Mesodermal cell (in vitro differentiated cells): Measurements from ENCODE around the gene CAPN9.
A peak's percentile ranks its signal among the peaks of the same experiment; 100 is the strongest.

Experiments
- H3K27ac ChIP-seq: 2 replicates; pipeline ENCODE4 v1.7.0; 2013; ENCODE audit warnings: mild to moderate bottlenecking, low read depth, low read length, moderate library complexity; ENCODE audit not compliant: severe bottlenecking
- H3K36me3 ChIP-seq: 2 replicates; pipeline ENCODE4 v1.7.1; 2013; ENCODE audit warnings: mild to moderate bottlenecking, low read length, moderate library complexity; ENCODE audit not compliant: control insufficient read depth, insufficient read depth
- H3K4me1 ChIP-seq: one replicate; pipeline ENCODE4 v1.7.1; 2013; ENCODE audit warnings: mild to moderate bottlenecking, low read length; ENCODE audit not compliant: insufficient read depth, control insufficient read depth, poor library complexity, severe bottlenecking
- H3K4me3 ChIP-seq: 2 replicates; pipeline ENCODE4 v1.7.0; 2013; ENCODE audit warnings: low read length, control low read depth, mild to moderate bottlenecking; ENCODE audit not compliant: insufficient read depth, poor library complexity, severe bottlenecking; ENCODE audit errors: extremely low read depth
- H3K9me3 ChIP-seq: 2 replicates; pipeline ENCODE4 v1.7.1; 2013; ENCODE audit warnings: mild to moderate bottlenecking, low read length, moderate library complexity; ENCODE audit not compliant: control insufficient read depth
- WGBS, 2 experiments: methylation state at CpG; one replicate each; pipeline ENCODE4 v1.1.5; 2013; ENCODE audit warnings: missing lambda C conversion rate in 2 of 2; ENCODE audit not compliant: insufficient coverage in 2 of 2; 5-methylcytosine and 5-hydroxymethylcytosine counted together

CAPN9 gene

DNA sequence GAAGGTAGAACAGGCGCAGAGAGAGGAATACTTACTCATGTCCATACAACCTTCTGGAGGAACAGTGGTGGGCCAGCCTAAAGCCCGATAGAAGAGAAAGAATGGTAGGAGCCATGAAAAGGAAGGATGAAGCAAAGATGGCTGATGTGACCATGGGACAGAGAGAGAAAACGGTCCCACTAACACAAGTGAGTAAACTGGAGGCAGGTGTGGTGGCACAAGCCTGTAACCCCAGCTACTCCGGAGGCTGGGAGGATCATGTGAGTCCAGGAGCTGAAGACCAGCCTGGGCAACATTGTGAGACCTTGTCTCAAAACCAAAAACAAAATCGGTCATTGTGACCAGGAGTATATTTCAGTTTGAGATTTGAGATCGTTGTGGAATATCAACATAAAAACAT is 71.7 kb downstream of the CAPN9 start:
- Histone ChIP-seq H3K4me1 (no peaks in the 10 kb centered on the region), H3K36me3 (no peaks in the 10 kb centered on the region), H3K9me3 (no peaks in the 10 kb centered on the region), H3K27ac (no peak overlapping the region), H3K4me3 (no peak overlapping the region)
- WGBS, 2 experiments, result 80 to 97% methylated on average over 2 to 3 of the region's 6 CpGs

DNA sequence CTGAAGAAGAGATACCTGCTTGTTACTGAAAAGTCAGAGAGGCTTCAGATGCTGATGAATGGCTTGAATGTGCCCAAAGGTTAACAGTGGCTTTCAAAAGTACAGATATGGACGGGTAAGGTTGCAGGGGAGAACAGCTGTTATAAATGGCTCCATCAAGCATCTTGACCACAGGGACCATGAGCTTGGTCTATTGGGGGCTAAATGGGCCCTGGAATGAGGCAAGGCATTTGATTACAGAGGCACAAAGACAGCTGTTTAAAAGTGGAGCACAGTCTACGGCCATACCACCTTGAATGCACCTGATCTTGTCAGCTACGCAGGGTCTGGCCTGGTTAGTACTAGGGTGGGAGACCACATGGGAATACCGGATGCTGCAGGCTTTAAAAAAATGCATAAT is 72.8 kb downstream of the CAPN9 start:
- H3K27ac ChIP-seq, result no peak overlapping the region
- H3K4me1 ChIP-seq, result peaks cover 4% of the 10 kb centered on the region
- no peaks in the 10 kb centered on the region for H3K9me3 ChIP-seq
- no peaks in the 10 kb centered on the region for H3K36me3 ChIP-seq
- no peak overlapping the region for H3K4me3 ChIP-seq
- WGBS, 2 experiments, result 94% methylated on average over 3 to 4 of the region's 4 CpGs

DNA sequence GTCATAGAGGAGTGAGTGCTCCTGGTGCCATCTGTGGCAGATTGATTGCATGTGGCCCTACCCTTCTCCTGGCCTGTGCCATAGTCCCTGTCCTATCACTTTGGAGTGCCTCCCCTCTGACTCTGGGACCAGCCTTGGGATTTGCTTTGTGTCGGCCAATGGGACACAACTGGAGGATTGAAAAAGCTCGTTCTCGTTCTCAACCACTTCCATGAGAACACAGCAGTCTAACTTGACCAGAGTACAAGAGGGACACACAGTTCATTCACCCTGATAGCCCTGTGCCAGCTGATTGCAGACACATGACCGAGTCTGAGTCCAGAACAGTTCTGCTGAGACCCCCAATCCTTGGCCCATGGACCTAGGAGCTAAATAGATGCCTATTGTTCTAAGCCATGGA is 73.4 kb downstream of the CAPN9 start:
- Histone ChIP-seq H3K9me3 (no peaks in the 10 kb centered on the region), H3K36me3 (no peaks in the 10 kb centered on the region), H3K27ac (no peak overlapping the region), H3K4me3 (no peak overlapping the region), H3K4me1 (peaks cover 10% of the 10 kb centered on the region)
- 85 to 88% methylated on average over 3 to 4 of the region's 4 CpGs for WGBS, 2 experiments

DNA sequence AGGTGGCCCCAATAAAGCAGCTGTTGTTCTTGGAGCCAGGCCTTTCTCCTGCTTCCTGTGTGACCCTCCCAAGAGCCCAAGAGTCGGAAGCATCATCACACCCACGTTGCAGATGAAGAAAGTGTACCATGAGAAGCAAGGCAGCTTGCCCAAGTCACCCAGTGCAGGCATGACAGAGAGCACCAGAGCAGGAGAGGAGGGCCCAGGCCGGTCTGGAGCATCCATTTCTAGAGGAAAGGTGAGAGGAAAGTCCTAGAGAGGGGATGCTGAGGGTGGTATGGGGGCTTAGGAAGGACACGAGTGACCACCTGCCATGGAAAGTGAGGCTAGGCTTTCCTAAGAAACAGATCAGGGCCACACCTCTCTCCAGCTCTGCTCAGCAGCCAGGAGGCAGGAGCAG is 74.2 kb downstream of the CAPN9 start:
- Histone ChIP-seq H3K36me3 (no peaks in the 10 kb centered on the region), H3K4me3 (no peak overlapping the region), H3K27ac (no peak overlapping the region), H3K4me1 (peaks cover 13% of the 10 kb centered on the region), H3K9me3 (no peaks in the 10 kb centered on the region)
- 91% methylated on average over 4 of the region's 4 CpGs for WGBS, 2 experiments

DNA sequence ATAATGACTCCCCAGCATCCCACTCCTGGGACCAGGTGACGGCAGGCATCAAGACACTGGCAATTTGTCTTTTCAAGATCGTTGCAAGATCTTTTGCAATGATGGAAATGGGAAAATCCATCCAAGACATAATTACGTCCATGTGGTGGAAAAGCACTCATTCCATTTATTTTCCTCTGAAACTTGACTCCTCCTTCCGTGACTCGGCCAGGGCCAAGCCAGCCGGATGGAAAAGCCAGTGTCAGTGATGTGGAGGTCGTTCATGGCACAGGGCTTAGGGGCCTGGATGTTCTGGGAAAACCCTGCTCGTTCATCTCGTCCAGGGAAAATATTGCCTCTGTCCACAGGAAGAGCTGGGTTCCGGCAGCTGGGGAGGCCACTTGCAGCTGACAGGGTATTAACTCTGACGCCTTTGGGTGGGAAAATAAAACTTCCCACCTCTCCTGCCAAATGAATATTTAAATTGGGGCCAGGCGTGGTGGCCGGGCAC is 74.9 kb downstream of the CAPN9 start:
- Histone ChIP-seq H3K4me3 (no peak overlapping the region), H3K36me3 (no peaks in the 10 kb centered on the region), H3K9me3 (no peaks in the 10 kb centered on the region), H3K27ac (no peak overlapping the region), H3K4me1 (peaks cover 13% of the 10 kb centered on the region)
- WGBS, 2 experiments, result 89 to 93% methylated on average over 11 to 13 of the region's 13 CpGs

DNA sequence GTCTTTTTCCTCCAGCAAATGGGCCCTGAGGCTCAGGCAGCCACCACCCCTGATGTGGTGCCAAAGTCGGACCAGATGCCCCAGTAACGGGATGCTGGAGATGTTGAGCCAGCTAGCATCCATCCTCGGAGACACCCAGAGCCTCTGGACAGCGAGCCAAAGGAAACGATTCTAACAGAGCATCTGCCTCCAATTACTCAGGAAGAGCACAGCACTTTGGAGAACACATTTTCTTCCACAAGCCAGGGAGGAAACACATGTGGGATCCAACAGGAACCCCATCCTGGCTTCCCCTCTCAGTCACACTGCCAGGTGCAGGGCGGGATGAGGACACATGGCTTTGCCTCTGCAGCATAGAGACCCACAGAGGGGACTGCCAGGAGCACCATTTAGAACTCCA is 76.2 kb downstream of the CAPN9 start:
- H3K36me3 ChIP-seq, result no peaks in the 10 kb centered on the region
- 88 to 92% methylated on average over 6 of the region's 6 CpGs for WGBS, 2 experiments
- H3K27ac ChIP-seq, result no peak overlapping the region
- H3K9me3 ChIP-seq, result no peaks in the 10 kb centered on the region
- H3K4me3 ChIP-seq, result no peak overlapping the region
- peaks cover 13% of the 10 kb centered on the region for H3K4me1 ChIP-seq

DNA sequence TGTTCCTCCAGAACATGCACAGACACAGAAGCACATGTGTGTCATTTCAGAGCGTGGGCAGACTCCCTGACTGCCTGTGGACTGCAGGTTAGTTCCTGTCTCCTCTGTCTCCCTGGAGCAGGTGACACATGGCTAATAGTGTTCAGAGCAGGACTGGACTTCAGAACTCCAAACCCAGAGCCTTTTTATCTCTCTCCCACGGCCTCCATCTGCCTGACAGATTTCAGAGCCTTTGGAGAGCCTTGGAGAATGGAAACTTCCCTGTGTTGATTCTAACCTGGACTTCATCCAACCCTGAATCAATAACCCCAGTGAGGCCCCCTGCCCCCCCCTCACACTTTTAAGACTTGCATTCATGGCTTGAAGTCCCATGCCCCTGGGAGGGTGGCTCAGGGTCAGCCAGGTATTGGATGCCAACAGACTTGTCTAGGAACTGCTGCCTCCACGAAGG is 76.8 kb downstream of the CAPN9 start:
- H3K27ac ChIP-seq, result no peak overlapping the region
- no peaks in the 10 kb centered on the region for H3K9me3 ChIP-seq
- no peak overlapping the region for H3K4me3 ChIP-seq
- H3K36me3 ChIP-seq, result no peaks in the 10 kb centered on the region
- 86 to 87% methylated on average over 3 of the region's 3 CpGs for WGBS, 2 experiments
- peaks cover 13% of the 10 kb centered on the region for H3K4me1 ChIP-seq

DNA sequence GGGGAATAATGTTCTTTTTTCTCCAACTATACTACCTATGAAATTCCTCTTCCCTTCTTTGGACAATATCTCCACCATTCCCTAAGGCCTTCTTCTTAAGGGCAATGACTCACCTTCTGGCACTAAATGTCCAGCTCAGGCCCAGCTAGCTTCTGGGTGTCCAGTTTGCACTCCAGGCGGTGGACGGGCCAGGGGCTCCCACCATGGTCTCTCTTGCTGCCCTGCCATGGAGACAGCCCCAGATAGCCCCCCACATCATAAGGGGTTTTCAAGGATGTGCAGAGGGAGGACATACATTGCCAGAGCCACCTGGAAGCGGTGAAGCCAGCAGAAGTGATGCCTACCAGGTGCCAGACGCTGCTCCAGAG is 77.3 kb downstream of the CAPN9 start:
- Histone ChIP-seq H3K27ac (no peak overlapping the region), H3K9me3 (no peaks in the 10 kb centered on the region), H3K4me1 (peaks cover 13% of the 10 kb centered on the region), H3K36me3 (no peaks in the 10 kb centered on the region), H3K4me3 (no peak overlapping the region)
- 95 to 98% methylated on average over 2 to 4 of the region's 4 CpGs for WGBS, 2 experiments

DNA sequence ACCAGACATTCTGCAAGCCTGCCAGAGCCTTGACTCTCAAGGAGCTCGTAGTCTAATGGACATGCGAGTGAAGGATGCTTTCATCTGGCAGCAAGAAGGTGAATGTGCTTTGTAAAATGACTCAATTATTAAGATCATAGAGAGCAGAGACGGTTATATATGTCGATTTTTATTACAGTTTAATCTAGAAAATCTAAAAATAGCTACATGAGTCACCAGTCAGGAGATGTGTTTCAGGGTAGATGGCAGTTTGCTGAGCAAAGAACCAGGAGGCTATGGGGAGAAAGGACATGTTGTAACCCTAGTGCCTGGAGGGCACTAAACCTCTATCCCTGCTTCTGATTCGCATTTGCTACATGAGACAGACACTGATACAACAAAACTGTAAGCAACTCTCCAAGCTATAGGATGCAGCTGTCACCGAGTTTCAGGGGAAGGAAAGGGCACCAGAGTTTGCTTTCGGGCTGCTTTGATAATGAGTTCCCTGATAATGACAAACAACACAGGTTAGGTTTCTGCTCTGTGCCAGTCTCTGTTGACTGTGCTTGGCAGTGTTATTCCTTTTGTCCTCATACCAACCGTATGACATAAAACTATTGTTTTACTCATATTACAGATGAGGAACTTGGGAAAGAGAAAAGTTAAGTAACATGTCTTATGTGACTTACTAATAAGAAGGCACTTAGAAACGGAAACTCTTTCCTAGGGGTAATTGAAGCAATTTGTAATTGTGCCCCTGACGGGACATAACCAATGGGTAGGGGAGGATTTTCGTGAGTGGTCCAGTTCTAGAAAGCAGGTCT is 77.9 kb downstream of the CAPN9 start:
- Histone ChIP-seq H3K27ac (peak overlapping the region; percentile 49), H3K4me1 (peaks cover 13% of the 10 kb centered on the region), H3K36me3 (no peaks in the 10 kb centered on the region), H3K9me3 (no peaks in the 10 kb centered on the region), H3K4me3 (no peak overlapping the region)
- 87 to 96% methylated on average over 4 to 5 of the region's 11 CpGs for WGBS, 2 experiments

DNA sequence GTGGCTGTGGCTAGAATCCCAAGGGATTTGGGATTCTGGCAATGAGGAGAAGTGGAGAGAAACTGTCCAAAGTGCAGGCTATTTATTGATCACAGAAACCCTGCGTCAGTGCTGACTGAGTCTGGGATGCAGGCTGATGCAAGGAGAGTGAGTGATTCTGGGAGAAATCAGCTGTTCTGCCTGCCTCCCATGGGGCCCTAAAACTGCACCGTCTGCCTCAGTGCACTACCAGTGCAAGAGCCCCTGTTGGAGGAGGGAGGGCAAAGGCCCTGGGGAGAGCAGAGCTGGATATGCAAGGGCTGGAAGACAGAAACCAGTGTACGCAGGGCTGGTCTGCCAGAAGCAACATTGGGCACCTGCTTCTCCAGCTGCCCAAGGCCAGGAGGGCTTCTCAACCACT is 78.6 kb downstream of the CAPN9 start:
- 85 to 92% methylated on average over 3 of the region's 3 CpGs for WGBS, 2 experiments
- Histone ChIP-seq H3K36me3 (no peaks in the 10 kb centered on the region), H3K4me3 (no peak overlapping the region), H3K27ac (no peak overlapping the region), H3K4me1 (peaks cover 13% of the 10 kb centered on the region), H3K9me3 (no peaks in the 10 kb centered on the region)

DNA sequence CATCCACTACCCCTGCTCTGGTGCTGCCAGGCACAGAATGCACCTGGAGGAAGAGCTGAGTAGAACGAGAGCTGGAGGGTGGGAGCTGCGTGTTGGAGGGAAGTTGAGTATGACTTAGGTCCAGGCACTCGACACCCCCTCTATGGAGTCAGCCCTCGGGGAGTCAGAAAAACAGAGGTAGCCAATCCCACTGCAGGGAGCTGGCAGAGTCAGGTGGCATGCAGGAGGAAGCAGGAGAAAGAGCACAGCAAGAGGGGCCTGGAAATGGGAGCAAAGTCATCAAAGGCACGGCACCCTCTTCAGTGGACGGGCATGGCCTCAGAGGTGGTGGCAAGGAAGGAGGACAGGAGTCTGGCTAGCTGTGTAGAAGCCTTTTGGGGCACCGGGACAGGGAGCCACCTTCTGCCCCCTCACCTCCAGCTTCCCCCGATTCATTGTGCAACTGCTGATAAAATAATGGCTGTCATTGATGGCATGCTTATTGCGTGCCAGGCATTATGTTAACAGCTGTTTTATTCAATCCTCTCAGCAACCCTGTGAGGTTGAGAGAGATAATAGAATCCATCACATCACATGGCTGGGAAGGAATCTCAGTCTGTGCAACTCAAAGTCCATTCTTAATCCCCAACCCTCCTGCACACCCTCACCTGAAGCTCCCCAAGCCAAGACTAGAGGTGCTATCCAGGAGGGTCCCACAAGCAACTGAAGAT is 79.1 kb downstream of the CAPN9 start:
- no peak overlapping the region for H3K27ac ChIP-seq
- no peak overlapping the region for H3K4me3 ChIP-seq
- no peaks in the 10 kb centered on the region for H3K36me3 ChIP-seq
- peaks cover 13% of the 10 kb centered on the region for H3K4me1 ChIP-seq
- 88 to 89% methylated on average over 6 to 7 of the region's 9 CpGs for WGBS, 2 experiments
- H3K9me3 ChIP-seq, result no peaks in the 10 kb centered on the region
